ENCODE measurements around the gene USH1G.
"Not testable (repeated sequence)": the region's sequence is repeated elsewhere in the genome, so short reads cannot be mapped to it uniquely, and the experiment has no call there.

USH1G gene

DNA sequence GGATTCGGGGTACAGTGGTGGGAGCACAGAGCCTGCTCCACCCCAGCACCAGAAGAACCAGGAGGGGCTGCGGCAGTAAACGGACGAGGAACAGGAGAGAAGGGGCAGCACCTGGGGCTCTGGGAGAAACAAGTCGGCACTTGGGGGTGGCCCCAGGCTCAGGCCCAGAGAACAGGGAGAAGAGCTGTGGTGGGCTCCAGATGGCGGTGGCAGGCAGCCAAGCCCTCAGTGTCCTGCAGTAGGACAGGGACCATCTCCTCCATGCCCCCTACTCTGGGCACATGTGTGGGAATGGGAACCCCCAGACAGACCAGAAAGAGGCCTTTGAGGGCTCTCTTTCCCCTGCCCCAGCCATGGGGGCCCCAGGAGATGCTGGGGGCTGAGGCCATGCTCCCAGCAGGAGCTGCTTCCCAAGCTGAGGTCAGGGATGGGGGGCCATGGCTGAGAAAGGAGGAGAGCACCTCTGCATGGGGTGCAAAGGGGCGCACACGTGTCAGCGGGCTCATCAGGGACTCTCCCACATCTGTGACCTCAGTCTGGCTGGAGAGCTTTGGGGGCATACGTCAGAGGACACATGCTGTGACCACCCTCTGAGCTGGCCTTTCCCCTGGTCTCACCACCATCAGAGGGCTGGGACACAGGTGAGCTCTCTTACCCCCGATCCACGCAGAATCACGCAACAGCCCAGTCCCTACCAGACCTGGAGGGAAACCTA is 6.8 kb downstream of the USH1G start:
- DNase-seq (ENCODE audit: low spot score) (no peak), ATAC-seq (ENCODE audit: low read depth) (no peak)
- Histone ChIP-seq H3K36me3 (ENCODE audit: low read depth) (no peaks in the 10 kb centered on the region), H3K27me3 (ENCODE audit: insufficient read depth, poor library complexity, severe bottlenecking) (no peaks in the 10 kb centered on the region), H3K9me3 (ENCODE audit: severe bottlenecking) (no peaks in the 10 kb centered on the region), H3K4me3 (ENCODE audit: severe bottlenecking) (no peak overlapping the region), H3K4me1 (ENCODE audit: insufficient read depth, poor library complexity, severe bottlenecking) (no peaks in the 10 kb centered on the region), H3K27ac (ENCODE audit: poor library complexity, severe bottlenecking) (no peak overlapping the region)
- TF ChIP-seq, protein P1, sequence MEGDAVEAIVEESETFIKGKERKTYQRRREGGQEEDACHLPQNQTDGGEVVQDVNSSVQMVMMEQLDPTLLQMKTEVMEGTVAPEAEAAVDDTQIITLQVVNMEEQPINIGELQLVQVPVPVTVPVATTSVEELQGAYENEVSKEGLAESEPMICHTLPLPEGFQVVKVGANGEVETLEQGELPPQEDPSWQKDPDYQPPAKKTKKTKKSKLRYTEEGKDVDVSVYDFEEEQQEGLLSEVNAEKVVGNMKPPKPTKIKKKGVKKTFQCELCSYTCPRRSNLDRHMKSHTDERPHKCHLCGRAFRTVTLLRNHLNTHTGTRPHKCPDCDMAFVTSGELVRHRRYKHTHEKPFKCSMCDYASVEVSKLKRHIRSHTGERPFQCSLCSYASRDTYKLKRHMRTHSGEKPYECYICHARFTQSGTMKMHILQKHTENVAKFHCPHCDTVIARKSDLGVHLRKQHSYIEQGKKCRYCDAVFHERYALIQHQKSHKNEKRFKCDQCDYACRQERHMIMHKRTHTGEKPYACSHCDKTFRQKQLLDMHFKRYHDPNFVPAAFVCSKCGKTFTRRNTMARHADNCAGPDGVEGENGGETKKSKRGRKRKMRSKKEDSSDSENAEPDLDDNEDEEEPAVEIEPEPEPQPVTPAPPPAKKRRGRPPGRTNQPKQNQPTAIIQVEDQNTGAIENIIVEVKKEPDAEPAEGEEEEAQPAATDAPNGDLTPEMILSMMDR (IDR thresholded peaks at IDR 0.05; ENCODE audit: poor library complexity, severe bottlenecking), result no peak

DNA sequence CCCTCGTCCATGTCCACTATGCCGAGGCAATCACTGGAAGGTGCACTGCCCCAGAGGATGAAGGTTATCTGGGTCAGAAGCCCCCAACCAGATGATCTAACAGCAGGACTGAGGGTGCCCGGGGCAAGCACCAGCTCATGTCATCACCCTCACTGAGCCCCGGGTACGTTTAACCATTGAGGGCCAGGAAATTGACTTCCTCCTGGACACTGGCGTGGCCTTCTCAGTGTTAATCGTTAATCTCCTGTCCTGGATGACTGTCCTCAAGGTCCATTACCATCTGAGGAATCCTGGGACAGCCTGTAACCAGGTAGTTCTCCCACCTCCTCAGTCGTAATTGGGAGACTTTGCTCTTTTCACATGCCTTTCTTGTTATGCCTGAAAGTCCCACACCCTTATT is 11.6 kb downstream of the USH1G start:
- not testable (repeated sequence) for ATAC-seq (ENCODE audit: low read depth); DNase-seq (ENCODE audit: low spot score); H3K36me3 ChIP-seq (ENCODE audit: low read depth); H3K4me1 ChIP-seq (ENCODE audit: insufficient read depth, poor library complexity, severe bottlenecking); H3K27me3 ChIP-seq (ENCODE audit: insufficient read depth, poor library complexity, severe bottlenecking); H3K4me3 ChIP-seq (ENCODE audit: severe bottlenecking); H3K9me3 ChIP-seq (ENCODE audit: severe bottlenecking); H3K27ac ChIP-seq (ENCODE audit: poor library complexity, severe bottlenecking)

DNA sequence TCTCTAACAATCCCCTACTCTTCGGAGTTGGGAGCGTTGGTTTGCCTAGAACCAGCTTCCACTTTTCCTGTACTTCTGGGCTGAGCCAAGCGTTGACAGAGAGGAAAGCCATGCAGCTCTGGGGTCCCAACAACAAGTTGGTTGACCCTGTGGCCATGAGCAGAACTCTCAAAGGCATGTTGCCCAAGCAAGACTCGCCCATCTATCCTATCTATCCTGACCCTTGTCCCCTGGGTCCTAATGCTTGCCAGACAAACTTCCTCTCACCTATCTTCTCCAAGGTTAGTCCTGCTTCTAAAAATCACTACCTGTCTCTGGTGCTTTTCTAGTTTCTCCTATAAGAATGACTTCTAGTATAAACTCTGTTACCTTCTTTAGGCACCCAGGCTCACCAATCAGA is 14.0 kb downstream of the USH1G start:
- not testable (repeated sequence) for DNase-seq (ENCODE audit: low spot score); H3K27ac ChIP-seq (ENCODE audit: poor library complexity, severe bottlenecking); ATAC-seq (ENCODE audit: low read depth); H3K36me3 ChIP-seq (ENCODE audit: low read depth); H3K27me3 ChIP-seq (ENCODE audit: insufficient read depth, poor library complexity, severe bottlenecking); H3K4me1 ChIP-seq (ENCODE audit: insufficient read depth, poor library complexity, severe bottlenecking); H3K9me3 ChIP-seq (ENCODE audit: severe bottlenecking); H3K4me3 ChIP-seq (ENCODE audit: severe bottlenecking)

DNA sequence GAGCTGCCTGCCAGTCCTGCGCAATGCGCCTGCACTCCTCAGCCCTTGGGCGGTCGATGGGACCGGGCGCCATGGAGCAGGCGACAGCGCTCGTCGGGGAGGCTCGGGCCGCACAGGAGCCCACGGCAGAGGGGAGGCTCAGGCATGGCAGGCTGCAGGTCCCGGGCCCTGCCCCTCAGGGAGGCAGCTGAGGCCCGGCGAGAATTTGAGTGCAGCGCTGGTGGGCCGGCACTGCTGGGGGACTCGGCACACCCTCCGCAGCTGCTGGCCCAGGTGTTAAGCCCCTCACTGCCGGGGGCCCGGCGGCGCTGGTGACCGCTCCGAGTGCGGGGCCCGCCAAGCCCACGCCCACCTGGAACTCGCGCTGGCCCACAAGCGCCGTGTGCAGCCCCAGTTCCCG is 16.0 kb downstream of the USH1G start:
- DNase-seq (ENCODE audit: low spot score), result no peak
- H3K27me3 ChIP-seq (ENCODE audit: insufficient read depth, poor library complexity, severe bottlenecking), result no peaks in the 10 kb centered on the region

DNA sequence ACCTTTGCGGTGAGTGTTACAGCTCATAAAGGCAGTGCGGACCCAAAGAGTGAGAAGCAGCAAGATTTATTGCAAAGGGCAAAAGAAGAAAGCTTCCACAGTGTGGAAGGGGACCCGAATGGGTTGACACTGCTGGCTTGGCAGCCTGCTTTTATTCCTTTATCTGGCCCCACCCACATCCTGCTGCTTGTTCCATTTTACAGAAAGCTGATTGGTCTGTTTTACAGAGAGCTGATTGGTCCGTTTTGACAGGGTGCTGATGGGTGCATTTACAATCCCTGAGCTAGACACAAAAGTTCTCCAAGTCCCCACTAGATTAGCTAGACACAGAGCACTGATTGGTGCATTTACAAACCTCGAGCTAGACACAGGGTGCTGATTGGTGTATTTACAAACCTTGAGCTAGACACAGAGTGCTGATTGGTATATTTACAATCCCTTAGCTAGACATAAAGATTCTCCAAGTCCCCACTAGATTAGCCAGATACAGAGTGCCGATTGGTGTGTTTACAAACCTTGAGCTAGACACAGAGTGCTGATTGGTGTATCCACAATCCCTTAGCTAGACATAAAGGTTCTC is 16.8 kb downstream of the USH1G start:
- H3K4me3 ChIP-seq (ENCODE audit: severe bottlenecking); DNase-seq (ENCODE audit: low spot score); H3K9me3 ChIP-seq (ENCODE audit: severe bottlenecking); H3K4me1 ChIP-seq (ENCODE audit: insufficient read depth, poor library complexity, severe bottlenecking); H3K27me3 ChIP-seq (ENCODE audit: insufficient read depth, poor library complexity, severe bottlenecking); ATAC-seq (ENCODE audit: low read depth); H3K36me3 ChIP-seq (ENCODE audit: low read depth); H3K27ac ChIP-seq (ENCODE audit: poor library complexity, severe bottlenecking): not testable (repeated sequence)

More for the DNA sequence above, 16.0 kb downstream of the USH1G start:
- Histone ChIP-seq H3K4me3 (ENCODE audit: severe bottlenecking) (no peak overlapping the region), H3K36me3 (ENCODE audit: low read depth) (no peaks in the 10 kb centered on the region), H3K4me1 (ENCODE audit: insufficient read depth, poor library complexity, severe bottlenecking) (no peaks in the 10 kb centered on the region), H3K9me3 (ENCODE audit: severe bottlenecking) (no peaks in the 10 kb centered on the region), H3K27ac (ENCODE audit: poor library complexity, severe bottlenecking) (no peak overlapping the region)
- no peak for ATAC-seq (ENCODE audit: low read depth)
- TF ChIP-seq, protein P1 (IDR thresholded peaks at IDR 0.05; ENCODE audit: poor library complexity, severe bottlenecking), result no peak

DNA sequence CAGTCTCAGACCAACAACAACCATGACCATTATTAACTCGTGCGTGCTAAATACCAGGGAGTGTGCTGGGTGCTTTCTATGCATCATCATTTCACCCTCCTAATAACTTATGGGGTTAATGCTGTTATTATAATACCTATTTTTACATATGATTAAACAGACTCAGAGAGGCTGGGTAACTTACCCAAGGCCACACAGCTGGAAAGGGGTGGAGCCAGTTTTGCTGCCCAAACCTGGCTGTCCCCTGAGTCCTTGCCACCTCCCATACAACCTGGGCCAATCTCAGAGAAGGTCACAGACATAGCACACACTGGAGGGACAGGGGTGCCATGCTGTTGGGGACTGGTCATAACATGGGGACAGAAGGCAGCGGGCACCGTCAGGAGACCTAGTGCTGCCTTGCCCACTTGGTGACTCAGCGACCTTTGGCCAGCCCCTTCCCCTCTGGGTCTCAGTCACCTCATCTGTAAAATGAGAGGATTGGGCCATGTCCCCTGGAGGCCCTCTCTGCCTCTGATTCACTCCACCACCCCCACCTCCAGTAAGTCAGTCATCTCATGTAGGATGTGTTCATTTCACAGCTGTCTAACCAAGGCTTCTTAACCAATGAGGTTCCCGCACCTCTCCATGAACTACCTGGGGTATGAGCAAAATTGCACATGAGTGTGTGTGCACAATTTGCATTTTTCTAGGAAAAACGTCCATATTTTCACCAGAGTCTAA is 18.2 kb downstream of the USH1G start:
- Histone ChIP-seq H3K36me3 (ENCODE audit: low read depth) (no peaks in the 10 kb centered on the region), H3K27ac (ENCODE audit: poor library complexity, severe bottlenecking) (no peak overlapping the region), H3K9me3 (ENCODE audit: severe bottlenecking) (no peaks in the 10 kb centered on the region), H3K27me3 (ENCODE audit: insufficient read depth, poor library complexity, severe bottlenecking) (no peaks in the 10 kb centered on the region), H3K4me1 (ENCODE audit: insufficient read depth, poor library complexity, severe bottlenecking) (no peaks in the 10 kb centered on the region), H3K4me3 (ENCODE audit: severe bottlenecking) (no peak overlapping the region)
- DNase-seq (ENCODE audit: low spot score) (no peak), ATAC-seq (ENCODE audit: low read depth) (no peak)
- TF ChIP-seq, protein P1 (IDR thresholded peaks at IDR 0.05; ENCODE audit: poor library complexity, severe bottlenecking), result no peak

Measured in RWPE2 (cell line).